Rectal smooth muscle tissue (tissue), 1 donor: Measurements from ENCODE around the gene PLXDC1.

Experiments used
- H3K27ac ChIP-seq: one replicate; pipeline ENCODE4 v1.7.0; 2013; ENCODE audit warnings: low read depth, low read length, inconsistent platforms
- H3K27me3 ChIP-seq: one replicate; pipeline ENCODE4 v1.7.0; 2013; ENCODE audit warnings: low read length; ENCODE audit not compliant: control insufficient read depth, insufficient read depth
- H3K36me3 ChIP-seq: one replicate; pipeline ENCODE4 v1.7.0; 2013; ENCODE audit warnings: low read length; ENCODE audit not compliant: control insufficient read depth, insufficient read depth
- H3K4me1 ChIP-seq: one replicate; pipeline ENCODE4 v1.7.0; 2013; ENCODE audit warnings: low read length; ENCODE audit not compliant: control insufficient read depth, insufficient read depth
- H3K4me3 ChIP-seq: one replicate; pipeline ENCODE4 v1.7.0; 2013; ENCODE audit warnings: low read length
- H3K9ac ChIP-seq: one replicate; pipeline ENCODE4 v1.7.0; 2013; ENCODE audit warnings: low read length

The PLXDC1 gene

DNA sequence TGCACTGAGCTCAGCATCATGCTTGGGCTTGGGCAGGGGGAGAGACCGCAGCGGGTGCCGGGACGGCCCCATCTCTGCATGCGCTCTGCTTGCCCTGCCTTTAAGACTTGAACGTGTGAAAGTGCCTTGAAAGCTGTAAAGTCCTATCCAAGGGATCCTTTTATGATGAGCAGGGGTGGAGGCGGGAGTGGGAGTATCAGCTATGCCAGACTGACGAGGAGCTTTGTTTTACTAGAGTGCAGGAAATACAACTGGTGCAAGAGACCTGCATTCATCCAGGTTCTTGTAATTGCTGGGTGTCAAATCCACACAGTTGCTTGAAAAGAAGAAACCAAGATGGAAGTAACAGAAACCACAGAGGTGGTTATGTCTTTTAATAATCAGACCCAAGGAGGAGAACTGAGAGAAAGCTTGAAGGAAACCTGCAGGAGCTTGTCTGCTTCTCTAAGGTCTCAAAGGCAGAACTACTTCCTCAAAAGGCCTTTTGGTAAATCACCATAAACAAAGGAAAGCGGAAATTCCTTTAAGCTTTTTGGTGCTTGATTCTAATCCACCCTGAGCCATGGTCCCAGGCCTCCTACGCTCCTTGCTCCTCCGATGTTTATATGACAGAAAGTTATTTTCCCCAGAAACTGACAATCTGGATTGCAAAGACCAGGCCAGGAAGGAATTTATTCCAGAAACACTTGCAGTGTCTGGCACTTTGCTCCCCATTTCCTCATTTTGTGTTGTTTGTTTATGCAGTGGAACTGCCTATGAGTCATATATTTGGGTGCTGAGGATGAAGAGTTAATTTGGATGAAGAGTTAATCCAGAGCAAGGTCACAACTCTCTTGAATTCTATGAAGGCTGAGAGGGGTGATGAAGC is 132.9 kb downstream of the PLXDC1 start:
- Histone ChIP-seq H3K27ac (no peak overlapping the region), H3K9ac (no peak overlapping the region), H3K27me3 (no peaks in the 10 kb centered on the region), H3K4me1 (no peaks in the 10 kb centered on the region), H3K36me3 (no peaks in the 10 kb centered on the region), H3K4me3 (no peak overlapping the region)

DNA sequence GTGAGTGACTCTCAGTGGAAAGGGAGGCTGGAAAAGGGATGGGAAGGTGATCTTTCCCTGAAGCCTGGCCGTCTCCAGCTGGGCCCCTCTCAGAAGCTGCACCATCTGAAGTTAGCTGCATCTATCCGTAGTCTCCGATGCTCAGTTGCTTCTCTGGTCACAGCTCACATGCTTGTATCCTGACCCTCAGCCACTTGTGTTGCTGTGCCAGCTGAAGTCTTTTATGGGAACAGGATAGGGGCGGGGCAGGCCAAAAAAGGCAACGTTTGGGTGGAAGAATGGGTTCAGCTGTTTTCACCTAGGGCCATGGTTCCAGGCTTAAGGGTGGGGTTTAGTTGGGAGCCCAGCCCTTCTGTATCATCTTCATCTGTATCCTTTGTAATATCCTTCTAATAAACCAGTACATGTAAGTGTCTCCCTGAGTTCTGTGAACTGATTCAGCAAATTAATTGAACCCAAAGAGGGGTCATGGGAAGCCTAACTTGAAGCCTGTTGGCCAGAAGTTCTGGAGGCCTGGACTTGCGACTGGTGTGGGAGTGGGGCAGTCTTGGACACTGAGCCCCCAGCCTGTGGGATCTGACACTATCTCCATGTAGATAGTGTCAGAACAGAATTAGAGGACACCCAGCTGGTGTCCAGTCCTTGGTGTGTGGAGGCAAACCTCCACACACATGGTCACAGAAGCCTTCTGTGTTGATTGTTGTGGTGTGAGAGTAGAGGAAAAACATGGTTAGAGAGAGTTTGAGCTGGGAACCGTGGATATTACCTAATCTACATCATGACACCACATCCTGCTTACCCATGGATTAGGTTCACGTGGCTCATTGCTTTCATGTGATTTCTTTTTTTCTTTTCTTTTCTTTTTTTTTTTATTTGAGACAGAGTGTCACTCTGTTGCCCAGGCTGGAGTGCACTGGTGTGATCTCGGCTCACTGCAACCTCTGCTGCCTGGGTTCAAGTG is 135.0 kb downstream of the PLXDC1 start:
- no peak overlapping the region for H3K9ac ChIP-seq
- no peak overlapping the region for H3K27ac ChIP-seq
- H3K4me3 ChIP-seq = no peak overlapping the region
- H3K4me1 ChIP-seq = no peaks in the 10 kb centered on the region
- H3K27me3 ChIP-seq = no peaks in the 10 kb centered on the region
- H3K36me3 ChIP-seq = no peaks in the 10 kb centered on the region

DNA sequence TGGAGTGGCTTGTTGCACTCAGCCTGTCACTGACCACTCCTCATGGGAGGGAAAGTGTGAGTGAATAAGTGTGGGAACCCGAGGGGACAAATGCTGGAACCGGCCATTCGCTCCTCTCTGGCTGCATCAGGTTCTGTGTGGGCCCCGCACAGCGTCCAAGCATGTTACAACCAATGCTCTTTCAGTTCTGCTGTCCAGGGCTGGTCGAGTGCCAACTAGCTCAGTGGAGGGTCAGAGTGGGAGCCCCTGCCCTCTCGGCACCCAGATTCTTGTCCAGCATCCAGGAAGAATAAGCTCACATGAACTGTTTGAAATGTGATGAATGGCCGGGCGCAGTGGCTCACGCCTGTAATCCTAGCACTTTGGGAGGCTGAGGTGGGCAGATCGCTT is 135.9 kb downstream of the PLXDC1 start:
- no peaks in the 10 kb centered on the region for H3K4me1 ChIP-seq

DNA sequence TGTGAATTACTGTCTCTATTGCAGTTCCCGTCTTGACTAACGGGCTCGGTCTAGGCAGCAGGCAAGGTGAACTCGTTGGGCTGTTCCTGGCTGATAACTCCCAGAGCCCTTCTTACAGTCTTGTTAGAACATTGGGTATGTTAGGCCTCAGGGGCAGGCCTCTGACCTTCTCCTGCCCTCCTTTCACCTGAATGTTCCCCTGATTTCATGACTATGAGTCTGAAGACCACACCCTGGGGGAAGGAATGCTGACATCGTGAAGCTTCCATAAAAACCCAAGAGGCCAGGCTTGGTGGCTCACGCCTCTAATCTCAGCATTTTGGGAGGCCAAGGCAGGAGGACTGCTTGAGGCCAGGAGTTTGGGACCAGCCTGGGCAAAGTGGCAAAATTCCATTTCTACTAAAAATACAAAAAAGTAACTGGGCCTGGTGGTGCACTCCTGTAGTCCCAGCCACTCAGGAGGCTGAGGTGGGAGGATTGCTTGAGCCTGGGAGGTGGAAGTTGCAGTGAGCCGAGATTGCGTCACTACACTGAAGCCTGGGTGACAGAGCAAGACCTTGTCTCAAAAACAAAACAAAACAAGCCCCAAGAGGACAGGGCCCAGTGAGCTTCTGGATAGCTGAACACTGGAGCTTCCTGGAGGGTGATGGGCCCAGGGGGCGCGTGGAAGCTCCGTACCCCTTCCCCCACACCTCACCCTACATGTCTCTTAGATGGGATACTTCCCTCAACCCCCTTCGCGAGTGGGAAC is 136.5 kb downstream of the PLXDC1 start:
- Histone ChIP-seq H3K36me3 (no peaks in the 10 kb centered on the region), H3K27me3 (no peaks in the 10 kb centered on the region), H3K9ac (no peak overlapping the region), H3K4me1 (no peaks in the 10 kb centered on the region), H3K4me3 (no peak overlapping the region), H3K27ac (no peak overlapping the region)

More for the DNA sequence above, 135.9 kb downstream of the PLXDC1 start:
- H3K4me3 ChIP-seq = no peak overlapping the region
- no peak overlapping the region for H3K27ac ChIP-seq
- no peak overlapping the region for H3K9ac ChIP-seq
- no peaks in the 10 kb centered on the region for H3K27me3 ChIP-seq
- no peaks in the 10 kb centered on the region for H3K36me3 ChIP-seq

DNA sequence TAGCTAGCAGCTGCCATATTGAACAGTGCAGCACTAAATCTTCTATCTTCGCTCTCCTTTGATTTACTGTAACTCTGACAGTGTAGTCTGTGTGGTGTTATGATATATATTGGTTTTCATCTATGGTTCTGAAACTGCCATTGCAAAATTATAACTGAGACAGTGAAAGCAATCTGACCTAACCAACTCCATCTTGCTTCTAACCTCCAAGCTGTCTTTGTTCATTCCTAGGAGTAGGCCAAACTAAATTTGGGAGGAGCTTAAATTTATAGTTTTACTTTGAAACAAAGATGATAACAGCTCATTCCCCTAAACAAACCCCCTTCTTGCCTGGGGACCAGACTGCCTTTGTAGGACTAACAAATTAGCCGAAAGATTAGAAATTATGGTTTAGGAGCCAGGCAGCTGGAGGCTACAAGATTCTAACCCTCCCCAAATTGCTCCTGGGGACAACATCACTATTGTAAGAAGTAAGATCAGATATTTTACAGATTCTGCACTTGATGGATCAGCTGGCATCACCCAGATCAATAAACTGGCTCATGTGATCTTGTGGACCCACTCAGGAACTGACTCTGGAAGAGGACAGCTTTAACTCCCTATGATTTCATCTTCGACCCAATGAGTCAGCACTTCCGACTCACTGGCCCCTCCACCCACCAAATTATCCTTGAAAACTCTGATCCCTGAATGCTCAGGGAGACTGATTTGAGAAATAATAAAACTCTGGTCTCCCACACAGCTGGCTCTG is 137.2 kb downstream of the PLXDC1 start:
- Histone ChIP-seq H3K36me3 (no peaks in the 10 kb centered on the region), H3K4me1 (no peaks in the 10 kb centered on the region), H3K9ac (no peak overlapping the region), H3K27ac (no peak overlapping the region), H3K27me3 (no peaks in the 10 kb centered on the region), H3K4me3 (no peak overlapping the region)
